ENCODE data around the gene BCKDK. TPM values are rescaled to one million over a fixed set of nuclear protein-coding genes. Genes with fewer than 3 reads are reported as not detected.
"Not testable (repeated sequence)": the region's sequence is repeated elsewhere in the genome, so short reads cannot be mapped to it uniquely, and the experiment has no call there.

BCKDK gene
- total RNA-seq, 2 donors from 2014 or later, result 18.3 to 61.0 TPM

DNA sequence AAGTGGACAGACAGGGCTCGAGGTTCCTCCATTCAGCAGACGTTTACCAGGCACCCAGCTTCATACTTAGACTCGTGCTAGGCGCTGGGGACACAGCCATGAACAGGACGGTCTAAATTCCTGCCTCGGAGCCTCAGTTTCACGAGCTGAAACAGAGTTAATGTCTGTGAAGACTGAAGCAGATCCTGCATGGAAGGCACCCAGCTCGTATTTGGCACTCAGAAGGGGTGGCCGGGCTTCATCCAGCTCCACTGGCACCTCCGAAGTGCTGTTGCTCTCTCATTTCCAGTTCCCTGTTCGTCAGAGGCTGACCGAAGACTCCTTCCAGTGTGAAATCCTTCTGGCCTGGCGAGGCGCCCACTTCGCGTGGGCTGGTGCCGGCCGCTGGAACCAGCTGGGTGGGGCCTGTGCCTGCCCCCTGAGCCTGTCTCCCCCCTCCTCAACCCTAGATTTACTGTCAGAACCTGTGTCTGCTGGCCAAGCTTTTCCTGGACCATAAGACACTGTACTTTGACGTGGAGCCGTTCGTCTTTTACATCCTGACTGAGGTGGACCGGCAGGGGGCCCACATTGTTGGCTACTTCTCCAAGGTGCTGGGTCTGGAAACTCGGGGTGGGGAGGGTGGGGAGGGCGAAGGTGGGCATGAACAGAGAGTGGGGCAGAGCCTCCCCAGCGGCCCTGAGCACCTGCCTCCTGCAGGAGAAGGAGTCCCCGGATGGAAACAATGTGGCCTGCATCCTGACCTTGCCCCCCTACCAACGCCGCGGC is 21.6 kb downstream of the BCKDK start:
- DNase-seq (ENCODE audit: low spot score in 2 of 2), result no peak
- no peak for ATAC-seq
- H3K9me3 Mint-ChIP-seq, result no peaks in the 10 kb centered on the region
- H3K27ac Mint-ChIP-seq, result peak overlapping the region in 1 of 2 donors; percentile 14
- no peaks in the 10 kb centered on the region for H3K36me3 Mint-ChIP-seq

DNA sequence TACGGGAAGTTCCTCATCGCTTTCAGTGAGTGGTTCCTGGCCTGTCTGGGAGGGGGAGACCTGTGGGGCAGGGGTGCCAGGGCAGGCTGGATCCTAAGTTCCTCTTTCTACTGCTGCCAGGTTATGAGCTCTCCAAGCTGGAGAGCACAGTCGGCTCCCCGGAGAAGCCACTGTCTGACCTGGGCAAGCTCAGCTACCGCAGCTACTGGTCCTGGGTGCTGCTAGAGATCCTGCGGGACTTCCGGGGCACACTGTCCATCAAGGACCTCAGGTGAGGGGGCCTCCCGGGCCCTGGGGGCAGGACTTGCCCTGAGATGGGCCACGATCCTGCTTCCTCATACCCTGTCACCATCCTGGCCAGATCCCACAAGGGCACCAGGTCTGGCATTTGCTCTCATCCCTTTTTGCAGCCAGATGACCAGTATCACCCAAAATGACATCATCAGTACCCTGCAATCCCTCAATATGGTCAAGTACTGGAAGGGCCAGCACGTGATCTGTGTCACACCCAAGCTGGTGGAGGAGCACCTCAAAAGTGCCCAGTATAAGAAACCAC is 22.2 kb downstream of the BCKDK start:
- Mint-ChIP-seq H3K9me3 (no peaks in the 10 kb centered on the region), H3K36me3 (no peaks in the 10 kb centered on the region), H3K27ac (peak overlapping the region in 1 of 2 donors; percentile 55)
- ATAC-seq (no peak), DNase-seq (ENCODE audit: low spot score in 2 of 2) (no peak)

DNA sequence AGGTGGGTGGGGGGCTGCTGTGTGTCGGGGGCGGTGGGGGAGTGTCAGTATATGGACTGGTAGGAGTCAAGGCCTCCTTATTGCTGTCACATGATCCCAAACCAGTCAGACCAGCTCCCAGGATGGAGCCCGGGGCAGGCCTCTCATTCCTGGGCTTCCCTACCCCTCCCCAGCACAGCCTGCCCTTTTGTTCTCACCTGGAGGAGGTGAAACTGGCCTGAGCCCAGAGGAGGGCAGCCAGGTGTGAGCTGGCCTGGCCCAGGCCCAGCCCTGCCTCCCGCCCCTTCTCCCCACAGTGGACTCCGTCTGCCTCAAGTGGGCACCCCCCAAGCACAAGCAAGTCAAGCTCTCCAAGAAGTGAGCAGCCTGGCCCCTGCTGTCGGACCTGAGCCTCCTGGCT is 22.7 kb downstream of the BCKDK start:
- Mint-ChIP-seq H3K27ac (no peak overlapping the region), H3K36me3 (no peaks in the 10 kb centered on the region), H3K9me3 (no peaks in the 10 kb centered on the region)
- DNase-seq (ENCODE audit: low spot score in 2 of 2), result no peak
- ATAC-seq, result no peak

DNA sequence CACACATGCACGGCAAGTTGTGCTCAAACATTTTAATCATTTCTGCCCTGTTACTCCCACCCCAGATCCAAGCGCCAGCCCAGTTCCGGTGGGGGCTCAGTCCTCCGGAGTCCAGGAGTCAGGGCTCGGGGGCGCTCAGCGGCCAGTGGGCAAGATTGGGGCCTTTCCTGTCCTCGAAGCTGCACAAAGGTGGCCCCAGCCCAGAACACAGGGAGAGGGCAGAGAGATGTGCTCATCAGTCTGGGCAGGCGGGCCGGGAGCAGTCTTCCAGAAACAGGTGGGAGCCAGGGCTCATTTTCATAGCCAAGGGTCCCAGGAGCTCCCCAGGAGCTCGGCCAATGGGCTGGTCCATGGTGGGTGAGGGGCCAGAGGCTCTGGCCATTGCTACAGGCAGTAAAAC is 23.2 kb downstream of the BCKDK start:
- Mint-ChIP-seq H3K27ac (no peak overlapping the region), H3K9me3 (no peaks in the 10 kb centered on the region), H3K36me3 (no peaks in the 10 kb centered on the region)
- no peak for DNase-seq (ENCODE audit: low spot score in 2 of 2)
- no peak for ATAC-seq

DNA sequence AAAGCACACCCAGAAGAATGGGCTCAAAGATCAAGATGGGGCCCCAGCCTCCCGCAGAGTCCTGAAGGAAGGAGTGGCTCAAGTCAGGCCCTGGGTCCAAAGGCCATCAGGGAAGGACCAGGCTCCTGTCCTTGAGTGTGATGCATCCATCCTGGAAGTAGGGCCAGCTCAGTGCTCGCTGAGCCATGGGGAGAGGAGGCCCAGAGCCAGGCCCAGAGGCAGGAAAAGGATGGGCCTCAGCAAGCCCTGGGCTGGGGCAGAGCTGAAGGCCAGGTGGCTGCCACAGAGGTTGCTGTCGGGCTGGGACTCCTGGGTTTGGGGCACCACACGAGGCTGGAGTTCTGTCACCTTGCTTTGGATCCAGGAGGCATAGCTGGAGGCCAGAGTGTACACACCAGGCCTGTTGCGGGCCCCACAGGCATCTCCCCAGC is 23.7 kb downstream of the BCKDK start:
- no peaks in the 10 kb centered on the region for H3K9me3 Mint-ChIP-seq
- no peak for DNase-seq (ENCODE audit: low spot score in 2 of 2)
- peak in 1 of 2 donors; percentile 4 for ATAC-seq
- H3K36me3 Mint-ChIP-seq, result no peaks in the 10 kb centered on the region
- no peak overlapping the region for H3K27ac Mint-ChIP-seq

DNA sequence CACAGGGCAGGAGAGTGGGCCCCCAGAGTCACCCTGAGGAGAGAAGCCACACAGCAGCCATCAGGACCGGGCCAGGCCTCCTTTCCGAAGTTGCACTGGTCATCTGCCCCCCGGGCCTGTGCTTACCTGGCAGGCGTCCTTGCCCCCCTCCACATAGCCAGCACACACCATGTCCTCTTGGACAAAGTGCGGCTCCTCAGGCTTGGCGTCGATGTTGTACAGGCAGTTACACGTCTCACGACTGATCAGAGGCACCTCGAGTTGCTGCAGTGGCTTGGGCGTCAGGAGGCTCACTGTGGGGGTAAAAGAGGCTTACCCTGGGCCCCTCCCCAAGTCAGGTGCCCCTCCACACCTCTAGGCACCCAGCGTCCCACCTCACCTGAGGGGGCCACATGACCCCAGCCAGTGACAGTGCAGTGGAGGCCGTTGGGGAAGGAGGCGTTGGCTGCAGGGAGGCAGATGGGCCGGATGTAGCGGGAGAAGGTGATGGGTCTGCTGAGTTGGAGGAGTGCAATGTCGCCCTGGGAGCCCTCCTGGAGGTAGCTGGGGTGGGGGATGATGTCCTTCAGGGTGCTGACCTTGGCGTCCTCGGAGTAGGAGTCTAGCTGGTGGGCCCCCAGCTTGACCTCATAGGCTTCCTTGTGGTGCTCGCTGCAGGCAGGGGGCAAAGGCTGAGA is 24.3 kb downstream of the BCKDK start:
- Mint-ChIP-seq H3K36me3 (no peaks in the 10 kb centered on the region), H3K27ac (peak overlapping the region in 1 of 2 donors; percentile 15), H3K9me3 (no peaks in the 10 kb centered on the region)
- no peak for ATAC-seq
- DNase-seq (ENCODE audit: low spot score in 2 of 2), result no peak

DNA sequence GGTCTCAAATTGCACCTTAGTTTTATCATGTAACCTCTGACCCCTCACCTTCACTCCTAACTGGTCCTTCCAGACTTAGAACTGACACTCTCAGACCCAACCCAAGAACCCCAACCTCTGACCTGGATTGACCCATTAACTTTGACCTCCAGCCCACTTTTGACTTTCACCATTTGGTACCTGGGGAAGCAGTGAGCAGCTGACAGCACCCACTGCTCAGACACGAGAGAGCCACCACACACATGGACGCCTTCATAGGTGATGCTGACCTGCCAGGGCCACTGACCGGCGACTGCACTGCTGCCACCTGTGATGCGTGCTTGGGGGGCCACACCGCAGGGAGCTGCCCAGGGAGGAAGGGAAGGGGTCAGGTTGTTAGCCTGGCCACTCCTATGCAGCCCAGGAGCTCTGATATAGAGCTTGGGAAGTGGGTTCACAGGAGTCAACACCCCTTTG is 24.9 kb downstream of the BCKDK start:
- peak overlapping the region in 1 of 2 donors; percentile 15 for H3K27ac Mint-ChIP-seq
- peak in 1 of 2 donors; percentile 16 for ATAC-seq
- H3K9me3 Mint-ChIP-seq, result no peaks in the 10 kb centered on the region
- DNase-seq (ENCODE audit: low spot score in 2 of 2), result no peak
- no peaks in the 10 kb centered on the region for H3K36me3 Mint-ChIP-seq

DNA sequence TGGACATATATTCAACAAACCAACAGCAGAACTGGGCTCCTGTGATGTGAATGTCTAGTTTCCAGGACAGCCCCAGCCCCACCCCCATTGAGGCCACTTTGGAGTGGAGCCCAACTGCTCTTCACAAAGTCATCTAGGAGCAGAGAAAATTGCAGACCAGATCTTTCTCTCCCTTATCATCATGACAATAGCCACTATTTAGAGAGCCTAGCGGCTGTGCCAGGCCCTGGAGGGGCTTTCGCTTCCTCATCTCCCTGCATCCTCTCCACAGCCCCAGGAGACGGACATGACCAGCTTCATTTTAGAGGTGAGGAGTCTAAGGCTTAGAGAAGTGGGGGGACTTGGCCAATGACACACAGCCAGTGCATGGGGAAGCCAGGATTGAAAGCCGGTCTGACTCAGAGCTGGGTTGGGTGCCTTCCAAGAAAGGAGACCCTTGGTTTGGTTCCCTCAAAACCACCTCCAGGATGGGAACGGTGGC is 25.9 kb downstream of the BCKDK start:
- ATAC-seq (no peak), DNase-seq (ENCODE audit: low spot score in 2 of 2) (no peak)
- Mint-ChIP-seq H3K27ac (peak overlapping the region; percentile 15 to 81), H3K9me3 (no peaks in the 10 kb centered on the region), H3K36me3 (no peaks in the 10 kb centered on the region)

DNA sequence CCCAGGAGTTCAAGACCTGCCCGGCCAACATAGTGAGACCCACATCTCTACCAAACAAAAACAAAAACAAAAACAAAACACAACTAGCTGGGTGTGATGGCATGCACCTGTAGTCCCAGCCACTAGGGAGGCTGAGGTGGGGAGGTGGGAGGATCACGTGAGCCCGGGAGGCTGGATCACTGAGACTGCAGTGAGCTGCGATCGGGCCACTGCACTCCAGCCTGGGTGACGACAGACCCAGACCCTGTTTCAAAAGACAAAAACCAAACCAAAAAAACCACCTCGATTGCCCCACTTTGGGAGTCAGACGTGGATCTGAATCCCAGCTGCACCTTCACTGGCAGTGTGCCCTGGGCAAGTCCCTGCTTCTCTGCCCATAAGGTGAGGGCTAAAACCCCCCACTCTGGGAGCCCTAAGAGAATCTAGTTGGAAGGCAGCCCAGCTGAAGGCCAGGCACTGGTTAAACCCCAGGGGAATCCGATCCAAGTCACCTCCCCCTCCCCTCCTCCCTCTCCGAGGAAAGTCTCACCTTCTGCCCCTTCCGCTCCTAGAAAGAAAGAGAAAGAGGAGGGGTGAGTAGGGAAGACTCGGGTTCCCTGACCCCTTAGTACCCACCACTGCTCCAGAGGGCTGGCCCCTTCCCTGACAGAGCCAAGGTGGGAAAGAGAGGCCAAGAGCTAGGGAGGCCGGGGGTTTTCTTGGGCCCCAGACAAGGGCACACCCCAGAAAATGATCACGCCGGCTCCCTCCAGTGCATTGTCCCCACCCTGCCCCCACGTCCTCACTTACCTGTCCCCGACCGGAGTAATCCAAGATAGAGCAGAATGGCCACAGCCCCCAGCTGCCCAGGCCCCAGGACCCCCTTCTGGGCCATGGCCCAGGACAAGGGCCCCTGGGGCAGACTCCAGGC is 26.7 kb downstream of the BCKDK start:
- Mint-ChIP-seq H3K9me3 (no peaks in the 10 kb centered on the region), H3K36me3 (no peaks in the 10 kb centered on the region), H3K27ac (no peak overlapping the region)
- DNase-seq (ENCODE audit: low spot score in 2 of 2) (no peak), ATAC-seq (no peak)

DNA sequence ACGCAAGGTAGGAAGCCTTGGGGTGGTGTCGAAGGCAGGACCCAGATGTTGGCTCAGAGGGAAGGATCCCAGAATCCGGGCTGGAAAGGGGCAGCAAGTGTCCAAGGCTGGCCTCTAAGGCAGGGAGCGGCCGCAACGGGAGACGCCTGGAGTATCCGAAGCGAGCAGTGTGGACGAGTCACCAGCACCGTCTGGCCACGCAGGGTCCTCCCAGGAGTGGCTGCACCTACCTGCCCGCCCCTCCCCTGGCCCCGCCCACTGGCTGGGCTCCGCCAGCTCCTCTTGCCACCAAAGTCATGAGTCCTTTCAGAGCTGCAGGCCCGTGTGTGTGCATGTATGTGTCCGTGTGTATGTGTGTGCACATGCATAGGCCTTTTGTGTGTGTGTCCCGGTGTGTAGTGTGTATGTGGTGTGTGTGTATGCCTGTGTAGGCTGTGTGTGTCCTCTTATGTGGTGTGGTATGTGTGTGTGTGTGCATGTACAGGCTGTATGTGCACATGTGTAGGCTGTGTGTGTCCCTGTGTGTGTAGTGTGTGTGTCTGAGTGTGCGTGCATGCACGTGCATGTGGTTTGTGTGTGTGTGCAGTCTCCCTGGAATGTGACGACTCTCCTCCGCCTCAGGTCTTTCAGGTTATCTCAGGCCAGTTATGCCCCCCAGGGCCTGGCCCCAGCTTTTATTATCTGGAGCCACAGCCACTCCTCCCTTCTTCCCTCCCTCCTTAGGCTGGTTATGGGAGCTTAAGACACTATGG is 27.5 kb downstream of the BCKDK start, which contains the start of gene PRSS8:
PRSS8 (minus strand) TSS at position 193 of the 752 bp plus-strand sequence. CDS start 229 bp downstream, outside the sequence.
- Mint-ChIP-seq H3K9me3 (no peaks in the 10 kb centered on the region), H3K36me3 (no peaks in the 10 kb centered on the region), H3K27ac (no peak within 1 kb of the TSS)
- DNase-seq (ENCODE audit: low spot score in 2 of 2) (no peak), ATAC-seq (no peak)

DNA sequence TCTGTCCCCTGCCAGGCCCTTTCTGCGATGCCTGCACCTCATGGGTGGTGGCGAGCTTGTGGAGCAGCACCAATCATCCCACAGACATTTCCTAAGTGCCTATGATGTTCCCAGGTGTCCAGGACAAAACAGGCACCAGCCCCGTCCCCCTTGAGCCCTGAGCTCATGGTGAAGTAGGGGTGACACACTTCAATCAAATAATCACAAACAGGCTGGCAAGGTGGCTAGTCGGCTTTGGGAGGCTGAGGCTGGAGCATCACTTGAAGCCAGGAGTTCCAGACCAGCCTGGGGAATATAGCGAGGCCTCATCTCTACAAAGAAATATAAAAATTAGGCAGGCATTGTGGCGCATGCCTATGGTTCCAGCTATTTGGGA is 28.1 kb downstream of the BCKDK start:
- ATAC-seq (no peak), DNase-seq (ENCODE audit: low spot score in 2 of 2) (no peak)
- H3K9me3 Mint-ChIP-seq, result no peaks in the 10 kb centered on the region
- no peaks in the 10 kb centered on the region for H3K36me3 Mint-ChIP-seq
- H3K27ac Mint-ChIP-seq, result no peak overlapping the region

DNA sequence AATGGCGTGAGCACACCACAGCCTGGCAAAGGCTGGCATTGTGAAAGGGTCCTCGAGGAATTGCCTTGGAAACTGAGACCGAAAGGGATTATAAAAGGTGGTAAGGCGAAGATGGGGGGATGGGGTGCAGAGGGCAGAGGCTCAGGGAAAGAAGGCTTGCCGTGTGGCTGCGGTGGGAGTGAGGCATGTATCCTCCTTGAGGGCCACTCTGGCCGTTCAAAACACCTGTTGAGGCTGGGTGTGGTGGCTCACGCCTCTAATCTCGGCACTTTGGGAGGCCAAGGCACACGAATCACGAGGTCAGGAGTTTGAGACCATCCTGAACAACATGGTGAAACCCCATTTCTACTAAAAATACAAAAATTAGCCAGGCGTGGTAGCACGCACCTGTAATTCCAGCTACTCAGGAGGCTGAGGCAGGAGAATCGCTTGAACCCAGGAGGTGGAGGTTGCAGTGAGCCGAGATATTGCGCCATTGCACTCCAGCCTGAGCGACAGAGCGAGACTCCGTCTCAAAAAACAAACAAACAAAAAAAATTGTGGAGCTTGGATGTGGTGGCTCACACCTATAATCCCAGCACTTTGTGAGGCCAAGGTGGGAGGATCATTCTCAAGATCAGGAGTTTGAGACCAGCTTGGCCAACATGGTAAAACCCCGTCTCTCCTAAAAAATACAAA is 28.8 kb downstream of the BCKDK start:
- not testable (repeated sequence) for H3K27ac Mint-ChIP-seq; DNase-seq (ENCODE audit: low spot score in 2 of 2); H3K36me3 Mint-ChIP-seq; ATAC-seq; H3K9me3 Mint-ChIP-seq

DNA sequence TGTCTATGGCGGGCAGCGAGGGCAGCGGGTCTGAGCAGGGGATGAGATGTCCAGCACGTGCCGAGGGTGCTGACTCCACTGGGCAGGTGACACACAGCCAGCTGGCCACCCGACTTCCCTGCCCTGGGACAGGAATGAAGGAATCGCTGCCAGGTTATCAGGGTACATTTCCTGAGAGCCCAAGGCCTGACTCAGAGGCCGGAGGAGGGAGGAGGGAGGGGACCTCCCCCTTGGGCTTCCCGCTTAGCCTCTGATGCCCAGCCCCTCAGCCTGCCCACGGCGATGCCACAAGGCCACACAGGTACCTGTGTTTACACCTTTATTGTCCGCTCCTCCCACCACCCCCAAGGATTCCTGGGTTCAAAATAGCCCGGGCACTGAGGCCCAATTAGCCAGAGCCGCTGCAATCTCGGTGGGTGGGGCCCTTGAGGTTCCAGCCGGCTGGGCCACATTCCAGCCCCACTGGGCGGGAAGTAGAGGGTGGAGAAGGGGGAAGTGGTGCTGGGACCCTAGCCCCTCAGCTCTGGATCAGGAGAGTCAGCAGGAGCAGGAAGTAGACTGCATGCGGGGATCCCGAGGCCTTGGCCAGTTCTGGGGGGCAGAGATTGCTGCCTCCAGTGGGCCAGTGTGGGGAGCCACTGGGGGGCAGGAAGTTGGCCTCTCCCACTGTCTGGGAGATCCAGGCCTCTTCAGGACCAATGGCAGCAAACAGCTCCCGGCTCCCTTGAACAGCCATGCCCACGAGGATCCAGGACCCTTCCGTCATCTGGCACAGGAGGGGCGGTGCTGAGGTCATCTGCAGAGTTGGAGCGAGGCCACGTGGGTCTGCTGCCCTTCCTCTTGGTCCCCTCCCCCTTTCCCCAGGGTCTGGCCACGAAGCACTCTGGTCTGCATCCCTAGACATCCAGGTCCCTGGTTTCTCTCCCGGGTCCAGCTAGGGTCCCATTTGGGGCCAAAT is 30.7 kb downstream of the BCKDK start:
- no peak overlapping the region for H3K27ac Mint-ChIP-seq
- no peak for ATAC-seq

DNA sequence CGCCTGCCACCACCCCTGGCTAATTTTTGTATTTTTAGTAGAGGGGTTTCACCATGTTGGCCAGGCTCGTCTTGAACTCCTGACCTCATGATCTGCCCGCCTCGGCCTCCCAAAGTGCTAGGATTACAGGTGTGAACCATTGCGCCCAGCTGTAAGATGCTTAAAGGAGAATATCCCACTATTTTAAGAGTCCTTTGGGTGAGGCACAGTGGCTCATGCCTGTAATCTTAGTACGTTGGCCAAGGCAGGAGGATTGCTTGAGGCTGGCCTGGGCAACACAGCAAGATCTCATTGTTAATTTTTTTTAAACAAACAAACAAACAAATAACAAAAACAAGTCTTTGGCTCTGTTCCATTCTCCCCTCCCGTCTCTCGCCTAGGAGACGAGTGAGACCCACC is 32.9 kb downstream of the BCKDK start:
- H3K9me3 Mint-ChIP-seq; DNase-seq (ENCODE audit: low spot score in 2 of 2); H3K36me3 Mint-ChIP-seq; ATAC-seq: not testable (repeated sequence)
- H3K27ac Mint-ChIP-seq, result peak overlapping the region in 1 of 2 donors; percentile 81

More for the DNA sequence above, 30.7 kb downstream of the BCKDK start:
- no peak for DNase-seq (ENCODE audit: low spot score in 2 of 2)
- Mint-ChIP-seq H3K36me3 (no peaks in the 10 kb centered on the region), H3K9me3 (no peaks in the 10 kb centered on the region)
